ENCODE data around the gene LRRC52.
A peak's percentile ranks its signal among the peaks of the same experiment; 100 is the strongest.

Gene LRRC52

DNA sequence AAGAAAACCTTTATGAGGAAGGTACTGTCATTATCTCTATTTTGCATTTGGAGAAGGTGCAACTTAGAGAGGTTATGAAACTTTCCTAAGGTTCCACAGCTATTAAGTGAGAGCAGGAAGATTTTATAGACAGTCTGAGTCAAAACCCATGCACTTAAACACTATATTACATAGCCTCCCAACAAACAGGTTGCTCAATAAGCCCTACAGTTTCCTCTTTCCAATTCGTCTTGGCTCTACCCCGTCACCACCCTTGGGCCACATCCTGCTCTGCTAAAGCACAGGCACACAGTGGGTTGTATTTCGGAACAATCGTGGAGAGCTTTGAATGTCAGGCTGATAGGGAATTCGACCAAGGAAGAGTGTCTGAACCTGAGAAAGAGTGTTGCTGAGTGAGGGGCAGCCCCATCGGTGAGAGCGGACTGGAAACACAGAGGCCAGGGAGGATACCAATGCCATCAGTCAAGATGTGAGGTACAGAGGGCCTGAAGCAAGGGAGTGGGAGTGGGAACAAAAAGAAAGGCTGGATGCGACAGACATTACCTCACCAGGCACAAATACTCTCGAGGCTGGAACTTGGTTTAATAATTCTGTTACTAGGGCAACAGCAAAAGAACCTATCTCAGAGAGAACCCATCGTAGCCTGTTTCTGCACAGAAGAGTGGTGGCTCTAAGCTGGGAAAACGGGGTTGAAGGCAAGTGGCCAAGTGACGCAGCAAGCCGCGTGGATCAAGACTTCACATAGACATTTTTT lies 6.3 kb upstream of the LRRC52 start:
- DNase-seq (ENCODE audit: low spot score) = no peak

DNA sequence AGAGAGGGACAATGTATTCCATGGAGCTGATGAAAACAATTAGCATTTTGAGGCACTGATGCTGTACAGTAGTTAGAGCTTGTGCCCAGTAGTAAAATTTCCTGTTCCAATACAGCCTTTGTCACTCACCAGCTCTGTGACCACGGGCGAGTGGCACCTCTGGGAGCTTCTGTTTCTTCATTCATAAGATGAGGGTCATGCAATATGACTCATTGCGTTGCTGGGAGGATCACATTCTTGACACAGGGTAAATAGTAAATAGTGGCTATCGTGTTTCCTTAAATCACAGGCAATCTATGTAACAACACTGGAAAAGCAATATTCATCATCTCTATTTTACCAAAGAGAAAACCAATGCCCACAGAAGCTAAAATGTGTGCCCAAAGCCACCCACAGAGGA lies 4.5 kb upstream of the LRRC52 start:
- DNase-seq (ENCODE audit: low spot score) = no peak

DNA sequence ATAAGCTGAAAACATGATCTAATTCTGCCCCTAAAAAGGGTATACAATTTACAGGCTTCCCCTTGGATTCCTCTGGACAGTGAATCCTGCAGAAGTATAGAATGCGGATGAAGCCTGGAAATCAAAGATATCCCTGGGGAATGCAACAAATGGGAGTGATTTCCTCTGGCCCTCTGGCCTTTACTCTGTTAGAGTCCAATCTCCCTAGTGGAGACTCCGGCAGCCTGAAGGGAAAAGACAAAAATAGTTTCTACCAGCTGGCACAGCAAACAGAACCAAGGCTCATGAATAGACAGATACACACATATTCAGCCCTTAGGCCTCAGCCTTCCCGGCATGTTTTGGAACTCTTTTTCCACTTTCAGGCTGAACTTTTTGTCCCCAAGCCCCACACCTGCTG lies 3.9 kb upstream of the LRRC52 start:
- DNase-seq (ENCODE audit: low spot score) = no peak

DNA sequence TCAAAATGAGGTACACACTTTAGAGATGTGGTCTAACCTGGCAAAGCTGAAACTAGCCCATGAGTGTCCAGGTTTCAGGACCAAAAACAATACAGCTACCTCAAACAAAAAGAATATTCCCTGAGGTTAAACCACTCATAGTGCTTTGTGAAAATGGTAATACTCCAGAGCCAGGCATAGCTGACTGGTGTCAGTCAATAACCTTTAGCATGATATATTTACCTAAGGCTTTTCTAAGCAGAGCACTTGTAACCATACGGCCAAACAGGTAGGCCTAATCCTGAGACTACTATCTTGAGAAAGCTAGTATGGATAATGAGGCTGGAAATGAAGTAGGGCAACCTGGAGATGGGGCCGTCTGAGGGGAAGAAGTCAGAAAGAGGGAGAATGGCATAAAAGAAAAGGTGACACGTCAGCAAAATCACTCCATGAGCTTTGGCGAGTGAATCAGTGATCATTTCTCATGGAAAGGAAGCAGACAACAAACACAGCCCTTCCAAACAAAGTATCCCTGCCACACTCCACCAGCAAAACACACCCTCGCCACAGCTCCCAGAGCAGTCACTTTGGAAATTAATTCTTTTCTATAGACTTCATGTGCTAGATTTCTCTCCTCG lies 1.7 kb upstream of the LRRC52 start:
- DNase-seq (ENCODE audit: low spot score) = no peak

DNA sequence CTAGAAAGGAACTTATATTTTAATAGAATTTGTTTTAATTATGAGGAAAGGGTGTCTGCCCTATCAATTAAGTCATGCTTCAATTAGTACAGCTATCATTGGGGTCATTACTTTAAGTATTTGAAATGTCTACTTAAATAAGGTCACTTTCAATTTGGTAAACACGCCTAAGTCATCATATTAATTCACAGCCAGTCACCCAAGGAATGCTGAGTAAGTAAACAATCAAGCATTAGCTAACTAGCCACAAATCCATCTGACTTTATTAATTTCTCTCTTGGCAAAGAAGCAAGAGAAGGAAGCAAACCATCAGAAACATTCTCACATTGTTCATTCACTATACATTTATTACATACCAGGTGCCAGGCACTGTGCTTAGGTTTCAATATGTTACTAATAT lies 1.2 kb upstream of the LRRC52 start:
- no peak for DNase-seq (ENCODE audit: low spot score)

DNA sequence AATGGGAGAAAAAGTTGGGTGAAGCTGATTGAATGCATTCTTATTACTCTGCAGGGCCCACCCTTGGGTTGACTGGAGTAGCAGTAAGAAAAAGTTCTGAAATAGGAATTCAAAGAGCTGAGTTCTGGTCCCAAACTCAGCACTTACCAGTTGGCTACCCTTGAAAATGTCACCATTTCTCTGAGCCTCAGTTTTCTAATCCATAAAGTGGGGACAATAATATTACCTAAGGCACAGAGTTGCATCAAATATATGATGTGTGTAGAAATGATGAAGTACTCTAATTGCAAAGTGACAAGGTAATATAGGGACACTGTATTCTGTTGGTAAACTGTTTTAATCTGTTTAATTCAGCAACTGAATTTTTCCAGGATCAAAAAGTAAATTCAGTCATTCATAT lies 1.2 kb downstream of the LRRC52 start:
- no peak for DNase-seq (ENCODE audit: low spot score)

DNA sequence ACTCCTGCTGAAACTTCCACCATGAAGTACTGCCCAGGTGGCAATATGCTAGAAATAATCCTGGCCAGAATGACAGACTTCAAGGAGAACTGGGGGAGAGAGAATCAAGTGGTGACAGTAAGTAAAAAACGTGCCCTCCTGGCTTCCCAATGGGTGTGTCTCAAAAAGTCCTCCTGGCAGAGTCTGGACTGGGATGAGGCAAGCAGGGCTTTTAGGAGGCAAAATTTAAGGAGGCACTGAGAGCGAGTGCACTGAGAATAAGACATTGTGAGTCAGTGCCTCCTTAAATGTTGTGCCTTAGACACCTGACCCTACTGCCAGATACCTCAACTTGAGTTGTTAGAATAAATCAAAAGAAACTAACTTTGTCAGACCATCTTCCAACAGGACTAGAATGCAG lies 2.2 kb downstream of the LRRC52 start:
- no peak for DNase-seq (ENCODE audit: low spot score)

DNA sequence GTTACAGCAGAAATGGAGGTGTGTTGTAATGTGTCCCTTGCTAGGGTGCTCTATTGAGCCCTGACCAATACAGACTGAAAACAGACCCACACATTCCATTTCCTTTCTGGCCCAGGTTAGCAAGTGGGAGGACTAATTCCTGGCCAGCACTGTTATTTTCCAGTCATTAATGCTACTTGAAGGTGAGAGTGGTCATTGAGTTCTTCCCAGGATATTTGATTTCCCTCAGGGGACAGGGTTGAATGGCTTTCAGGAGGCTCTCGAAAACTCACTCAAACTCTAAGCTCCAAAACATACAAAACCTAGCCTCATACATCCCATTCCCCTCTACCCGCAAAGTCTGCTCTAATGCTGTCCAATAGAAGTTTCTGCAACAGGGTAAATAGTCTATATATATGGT lies 6.2 kb downstream of the LRRC52 start:
- DNase-seq (ENCODE audit: low spot score) = no peak

DNA sequence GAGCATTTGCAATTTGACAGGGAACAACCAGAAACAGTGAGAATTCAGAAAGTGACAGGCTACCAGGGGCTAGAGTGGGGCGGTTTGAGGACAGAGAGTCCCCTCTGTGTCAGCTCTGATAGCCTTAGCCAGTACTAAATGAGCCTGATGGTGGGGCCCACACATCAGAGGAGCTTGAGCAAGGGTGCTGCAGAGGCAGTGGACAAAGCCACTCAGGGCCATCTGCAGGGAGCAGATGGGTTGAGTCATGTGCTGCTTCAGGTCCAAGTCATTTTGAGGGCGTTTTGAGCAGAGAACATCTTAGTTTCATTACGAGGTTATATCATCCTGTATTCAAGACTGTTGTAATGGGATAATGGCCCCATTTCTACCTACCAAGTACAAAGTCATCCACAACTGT lies 7.7 kb downstream of the LRRC52 start:
- DNase-seq (ENCODE audit: low spot score) = no peak

DNA sequence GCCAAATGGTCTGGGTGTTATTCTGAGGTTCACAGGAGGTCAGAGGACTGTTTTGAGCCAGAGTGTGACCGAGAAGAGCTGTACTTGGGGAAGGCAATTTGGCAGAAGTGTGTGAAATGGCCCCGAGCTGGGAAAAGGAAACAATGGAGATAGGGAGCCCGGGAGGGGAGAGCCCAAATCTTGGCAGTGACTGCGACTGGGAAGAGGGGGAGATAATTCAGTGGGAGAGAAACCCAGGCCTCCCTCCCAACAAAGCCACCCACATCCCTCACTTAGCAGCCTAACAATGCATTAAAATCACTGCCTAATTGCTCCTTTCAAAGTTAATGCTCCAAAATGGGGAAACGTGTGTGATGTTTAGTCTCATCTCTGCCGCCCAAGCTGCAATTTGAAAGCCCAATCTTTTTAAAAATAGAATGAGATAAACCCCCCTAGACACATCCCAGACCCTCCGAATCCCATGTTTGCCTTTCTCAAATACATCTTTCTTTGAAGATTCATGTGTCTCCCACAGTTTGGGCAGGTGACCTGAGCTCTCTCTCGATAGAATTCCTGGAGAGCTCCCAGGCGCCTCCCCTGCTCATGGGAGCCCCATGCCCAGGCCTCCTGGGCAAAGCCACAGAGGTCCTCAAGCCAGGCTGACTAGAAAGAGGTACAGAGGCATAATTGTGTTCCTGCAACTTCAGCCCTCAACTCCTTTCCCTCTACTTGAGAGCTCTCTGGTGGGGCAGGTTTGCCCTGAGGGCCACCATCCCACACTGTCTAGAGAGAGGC lies 17.3 kb downstream of the LRRC52 start:
- no peak for DNase-seq (ENCODE audit: low spot score)

DNA sequence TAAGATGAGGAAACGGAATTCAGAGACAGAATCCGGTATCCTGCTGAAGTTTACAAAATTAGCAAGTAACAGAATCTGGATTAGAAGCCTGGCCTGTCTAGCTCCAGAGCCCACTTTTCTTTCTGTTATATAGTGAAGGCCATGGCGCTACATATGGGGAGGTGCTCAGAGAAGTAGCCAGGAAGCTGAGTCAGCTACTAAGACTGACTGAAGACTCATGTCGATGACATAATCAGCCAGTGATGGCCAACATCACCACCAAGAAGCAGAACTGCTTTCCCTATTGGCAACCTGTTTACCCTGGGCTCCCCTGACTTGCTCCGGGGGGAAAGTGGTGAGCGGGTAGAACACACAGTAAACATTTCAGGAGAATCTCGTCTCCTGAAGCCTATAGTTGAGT lies 18.8 kb downstream of the LRRC52 start:
- no peak for DNase-seq (ENCODE audit: low spot score)

DNA sequence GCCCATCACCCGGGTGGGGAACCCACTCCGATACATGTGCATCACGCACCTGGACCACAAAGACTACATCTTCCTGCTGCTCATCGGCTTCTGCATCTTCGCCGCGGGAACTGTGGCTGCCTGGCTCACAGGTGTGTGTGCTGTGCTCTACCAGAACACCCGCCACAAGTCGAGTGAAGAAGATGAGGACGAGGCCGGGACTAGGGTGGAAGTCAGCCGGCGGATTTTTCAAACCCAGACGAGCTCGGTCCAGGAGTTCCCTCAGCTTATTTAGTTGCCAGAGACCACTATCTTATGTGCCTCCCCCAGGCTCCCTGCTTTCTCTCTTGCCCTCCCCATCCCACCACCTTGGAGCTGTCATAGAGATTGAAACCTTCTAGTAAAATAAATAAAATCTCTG lies 19.8 kb downstream of the LRRC52 start:
- DNase-seq (ENCODE audit: low spot score) = no peak

DNA sequence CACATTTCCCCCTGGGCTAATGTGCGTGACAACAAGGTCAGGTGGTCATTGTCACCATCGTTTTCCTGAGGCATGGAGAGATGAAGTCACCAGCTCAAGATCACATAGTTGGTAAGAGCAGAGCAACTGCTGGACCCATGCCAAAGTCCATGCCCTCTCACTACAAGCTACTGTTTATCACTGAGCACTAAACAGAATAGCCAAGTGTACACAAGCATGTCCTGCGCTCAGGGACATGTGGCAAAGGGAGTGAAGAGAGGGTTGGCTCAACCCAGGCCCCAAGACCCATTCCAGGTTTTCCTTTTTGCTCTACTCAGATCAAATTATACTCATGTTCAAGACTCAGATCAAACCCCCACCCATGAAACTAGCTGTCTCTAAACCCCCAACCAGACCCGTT lies 20.8 kb downstream of the LRRC52 start:
- no peak for DNase-seq (ENCODE audit: low spot score)

DNA sequence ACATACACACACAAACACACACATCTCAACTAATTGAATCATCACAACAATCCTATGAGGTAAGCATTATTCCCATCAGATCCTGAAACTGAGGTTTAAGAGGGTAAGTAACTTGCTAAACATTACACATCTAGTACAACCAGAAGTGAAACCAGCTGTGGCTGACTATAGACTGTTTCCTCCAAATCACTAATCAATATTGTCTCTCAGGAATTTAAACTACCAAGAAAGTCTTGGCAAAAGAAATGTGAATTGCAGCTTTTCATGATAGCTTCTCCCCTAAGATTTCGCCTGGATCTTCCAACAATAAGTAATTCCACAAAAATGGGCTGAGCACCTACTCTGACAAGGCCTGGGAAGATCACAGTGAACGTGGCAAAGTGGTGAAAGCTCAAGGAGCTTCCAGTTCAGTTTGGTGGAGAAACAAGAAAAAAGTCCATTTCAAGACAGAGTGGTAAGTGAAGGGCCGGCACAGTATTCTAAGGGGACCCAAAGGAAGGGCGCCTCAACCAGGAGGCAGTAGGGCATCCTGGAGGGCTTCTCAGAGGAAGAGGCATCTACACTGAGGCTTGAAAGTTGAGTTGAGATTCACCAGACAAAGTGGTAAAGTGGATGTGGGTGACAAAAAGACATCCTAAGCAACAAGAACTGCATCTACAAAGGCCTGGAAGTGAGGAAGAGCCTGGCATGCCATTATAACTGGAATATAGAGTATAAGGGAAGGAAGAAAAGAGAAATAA lies 22.1 kb downstream of the LRRC52 start:
- no peak for DNase-seq (ENCODE audit: low spot score)

DNA sequence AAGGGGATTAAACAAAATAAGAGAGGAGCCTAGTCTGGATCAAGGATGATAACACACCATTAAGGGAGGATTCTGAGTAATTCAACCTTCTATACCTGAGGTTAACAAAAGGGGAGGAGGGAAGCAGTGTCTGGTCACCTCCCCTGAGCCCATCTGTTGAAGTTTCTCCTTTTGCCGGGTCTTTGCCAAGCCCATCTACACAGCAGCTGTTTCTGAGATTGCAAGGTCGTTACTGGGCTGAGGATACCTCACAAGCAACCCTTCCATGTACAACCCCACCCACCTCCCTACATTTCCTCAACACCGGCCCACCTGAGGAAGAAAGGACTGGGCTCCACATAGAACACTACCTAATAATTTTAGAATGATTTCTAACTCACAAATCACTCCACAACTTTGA lies 26.3 kb downstream of the LRRC52 start:
- DNase-seq (ENCODE audit: low spot score) = no peak

DNA sequence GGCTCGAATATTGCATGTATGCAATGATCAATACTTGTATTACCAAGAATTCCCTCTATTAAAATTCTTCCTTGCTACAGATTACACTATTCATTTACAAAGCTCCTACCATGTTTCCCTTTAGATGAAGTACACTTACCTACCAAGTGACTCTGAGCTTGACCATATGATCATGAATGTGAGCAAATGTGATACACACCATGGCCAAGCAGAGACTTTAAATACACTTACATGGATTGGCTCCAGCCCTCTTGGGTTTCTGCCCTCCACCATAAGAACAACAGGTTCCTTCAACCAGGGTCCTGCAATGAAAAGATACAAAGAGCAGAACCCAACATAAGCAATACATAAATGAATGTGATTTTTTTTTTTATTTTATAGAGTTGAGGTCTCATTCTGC lies 30.0 kb downstream of the LRRC52 start:
- no peak for DNase-seq (ENCODE audit: low spot score)

DNA sequence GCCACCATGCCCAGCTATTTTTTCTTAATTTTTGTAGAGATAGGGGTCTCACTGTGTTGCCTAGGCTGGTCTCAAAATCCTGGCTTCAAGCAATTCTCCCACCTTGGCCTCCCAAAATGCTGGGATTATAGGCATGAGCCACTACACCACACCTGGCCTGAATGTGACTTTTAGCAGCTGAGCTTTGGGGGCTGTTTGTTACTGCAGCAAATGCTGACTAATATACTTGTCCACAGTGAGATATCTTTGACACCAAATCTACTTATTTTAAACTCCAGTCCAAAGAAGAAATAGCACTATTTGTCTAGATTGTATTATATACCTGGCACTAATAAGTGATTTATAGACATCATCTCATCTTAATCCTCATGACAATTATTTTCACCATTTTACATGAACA lies 30.5 kb downstream of the LRRC52 start:
- DNase-seq (ENCODE audit: low spot score) = no peak

DNA sequence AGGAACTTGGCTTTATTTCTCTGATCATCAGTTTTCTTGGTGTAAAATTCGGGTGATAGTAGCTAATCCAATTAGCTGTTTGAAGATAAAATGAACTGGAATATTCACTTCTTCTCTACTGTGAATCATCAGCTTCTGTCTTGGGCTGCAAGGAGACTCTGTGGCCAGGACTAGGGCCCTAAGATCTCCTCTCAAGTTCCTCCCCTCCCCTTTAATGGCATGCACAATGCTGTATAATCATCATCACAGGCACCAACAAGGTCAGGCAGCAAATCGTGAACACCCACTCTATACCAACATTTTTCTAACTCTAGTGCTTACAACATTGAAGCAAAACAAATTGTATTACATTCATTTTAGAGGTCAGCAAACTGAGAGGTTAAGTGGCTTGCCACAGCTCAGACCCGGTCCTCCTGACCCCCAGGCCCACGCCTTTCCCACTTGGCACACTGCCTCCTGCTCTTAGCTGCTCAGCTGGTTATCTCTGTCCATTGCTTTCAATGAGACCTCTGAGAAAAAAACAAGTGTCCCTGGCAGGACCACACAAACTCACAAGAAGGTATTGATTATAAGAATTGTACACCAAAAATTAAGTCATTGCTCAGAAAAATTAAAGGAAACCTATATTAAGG lies 31.8 kb downstream of the LRRC52 start:
- no peak for DNase-seq (ENCODE audit: low spot score)

DNA sequence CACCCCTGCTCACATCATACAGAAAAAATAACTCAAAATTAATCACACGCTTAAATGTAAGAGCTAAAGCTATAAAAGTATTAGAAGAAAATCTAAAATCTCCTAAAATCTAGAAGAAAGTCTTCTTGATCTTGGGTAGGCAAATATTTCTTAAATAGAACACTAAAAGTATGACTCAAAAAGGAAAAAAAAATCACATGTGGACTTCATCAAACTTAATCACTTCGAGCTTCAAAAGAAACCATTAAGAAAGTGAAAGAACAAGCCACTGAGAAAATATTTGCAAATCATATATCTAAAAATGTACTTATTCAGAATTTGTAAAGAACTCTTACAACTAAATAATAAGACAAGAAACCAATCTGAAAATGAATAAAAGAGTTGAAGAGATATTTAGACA lies 32.7 kb downstream of the LRRC52 start:
- no peak for DNase-seq (ENCODE audit: low spot score)

DNA sequence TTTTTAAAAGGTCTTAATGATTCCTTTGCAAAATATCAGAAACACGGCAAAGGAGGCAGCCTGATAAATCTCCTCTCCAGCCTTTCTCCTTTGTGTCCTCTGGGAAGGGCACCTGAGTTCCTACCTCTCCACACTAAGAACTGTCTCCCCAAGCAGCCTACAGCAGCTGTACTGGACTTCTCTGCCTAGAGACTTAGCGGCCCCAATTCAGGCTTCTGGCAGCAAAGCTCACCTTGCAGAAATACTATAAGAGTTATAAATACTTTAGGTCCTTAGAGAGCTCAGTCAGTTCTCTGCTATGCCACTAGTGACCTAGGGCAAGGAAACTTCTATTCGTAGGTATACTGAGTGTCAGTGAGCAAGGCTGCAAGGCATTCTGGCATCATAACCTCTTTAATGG lies 33.9 kb downstream of the LRRC52 start:
- no peak for DNase-seq (ENCODE audit: low spot score)

DNA sequence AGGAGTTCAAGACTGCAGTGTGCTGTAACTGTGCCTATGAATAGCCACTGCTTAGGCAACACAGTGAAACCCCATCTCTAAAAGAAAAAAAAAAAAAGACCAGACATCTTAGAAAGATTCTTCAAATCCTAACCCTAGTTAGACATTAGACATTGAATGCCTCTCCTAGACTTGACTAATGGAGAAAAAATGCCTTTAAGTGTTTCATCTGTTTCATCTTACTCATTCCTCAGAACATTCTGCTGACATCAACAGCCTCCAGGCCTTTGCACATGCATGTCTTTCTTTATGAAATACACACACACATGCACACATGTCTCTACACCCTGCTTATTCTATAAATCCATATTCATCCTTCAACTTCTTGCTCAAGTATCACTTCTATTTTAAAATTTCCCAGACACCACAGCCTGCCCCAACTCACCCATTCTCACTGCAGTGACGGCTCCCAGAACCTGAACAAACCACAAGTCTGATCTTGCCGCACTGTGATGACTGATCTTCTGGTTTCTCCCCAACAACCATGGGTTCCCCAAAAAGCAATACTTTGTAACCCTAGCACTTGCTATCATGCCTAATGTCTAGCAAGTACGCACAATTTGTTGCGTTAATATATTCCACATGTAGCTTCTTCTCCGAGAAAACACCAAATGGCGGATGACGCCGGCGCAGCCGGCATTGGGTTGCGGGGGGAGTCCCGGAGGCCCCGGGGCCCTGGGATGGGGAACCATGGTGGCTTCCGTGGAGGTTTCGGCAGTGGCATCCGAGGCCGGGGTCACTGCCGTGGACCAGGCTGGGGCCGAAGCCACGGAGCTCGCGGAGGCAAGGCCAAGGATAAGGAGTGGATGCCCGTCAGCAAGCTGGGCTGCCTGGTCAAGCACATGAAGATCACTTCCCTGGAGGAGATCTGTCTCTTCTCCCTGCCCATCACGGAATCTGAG lies 37.4 kb downstream of the LRRC52 start:
- peak; percentile 30 for DNase-seq (ENCODE audit: low spot score)
